Measurements from ENCODE around the gene AGAP1. TPM values are rescaled to one million over a fixed set of nuclear protein-coding genes. Genes with fewer than 3 reads are reported as not detected.

The AGAP1 gene
- total RNA-seq, 4 donors from 2014 or later = 33.7 to 39.9 (median 35.6) TPM

- 88% methylated on average over 6 of the region's 6 CpGs for WGBS, 2 donors
Observed at GRCh38 chr2:235966396-235966795, 472.6 kb downstream of the AGAP1 start.

GRCh38 chr2:235966932-235967757 is 473.3 kb downstream of the AGAP1 start:
- no peak for TF ChIP-seq POLR2A (IDR thresholded peaks at IDR 0.05)
- no peaks in the 10 kb centered on the region for H3K4me1 ChIP-seq
- 93 to 94% methylated on average over 26 of the region's 26 CpGs for WGBS, 2 donors
- no peak for DNase-seq (ENCODE audit: low spot score in 2 of 2)
- H3K27me3 ChIP-seq = no peaks in the 10 kb centered on the region
- no peak overlapping the region for H3K27ac ChIP-seq
- no peak overlapping the region for H3K4me3 ChIP-seq
- peaks cover 0 to 48% (median 0%) of the 10 kb centered on the region in 3 donors for H3K36me3 ChIP-seq
- H3K9me3 ChIP-seq = no peaks in the 10 kb centered on the region

More at GRCh38 chr2:235966396-235966795, 472.6 kb downstream of the AGAP1 start:
- Histone ChIP-seq H3K4me1 (no peaks in the 10 kb centered on the region), H3K9me3 (no peaks in the 10 kb centered on the region), H3K36me3 (peaks cover 0 to 43% (median 0%) of the 10 kb centered on the region in 3 donors), H3K4me3 (no peak overlapping the region), H3K27me3 (no peaks in the 10 kb centered on the region), H3K27ac (no peak overlapping the region)
- DNase-seq (ENCODE audit: low spot score in 2 of 2) = no peak
- no peak for TF ChIP-seq EP300 (IDR thresholded peaks at IDR 0.05)
- TF ChIP-seq POLR2A (IDR thresholded peaks at IDR 0.05) = no peak
- TF ChIP-seq, protein P1, sequence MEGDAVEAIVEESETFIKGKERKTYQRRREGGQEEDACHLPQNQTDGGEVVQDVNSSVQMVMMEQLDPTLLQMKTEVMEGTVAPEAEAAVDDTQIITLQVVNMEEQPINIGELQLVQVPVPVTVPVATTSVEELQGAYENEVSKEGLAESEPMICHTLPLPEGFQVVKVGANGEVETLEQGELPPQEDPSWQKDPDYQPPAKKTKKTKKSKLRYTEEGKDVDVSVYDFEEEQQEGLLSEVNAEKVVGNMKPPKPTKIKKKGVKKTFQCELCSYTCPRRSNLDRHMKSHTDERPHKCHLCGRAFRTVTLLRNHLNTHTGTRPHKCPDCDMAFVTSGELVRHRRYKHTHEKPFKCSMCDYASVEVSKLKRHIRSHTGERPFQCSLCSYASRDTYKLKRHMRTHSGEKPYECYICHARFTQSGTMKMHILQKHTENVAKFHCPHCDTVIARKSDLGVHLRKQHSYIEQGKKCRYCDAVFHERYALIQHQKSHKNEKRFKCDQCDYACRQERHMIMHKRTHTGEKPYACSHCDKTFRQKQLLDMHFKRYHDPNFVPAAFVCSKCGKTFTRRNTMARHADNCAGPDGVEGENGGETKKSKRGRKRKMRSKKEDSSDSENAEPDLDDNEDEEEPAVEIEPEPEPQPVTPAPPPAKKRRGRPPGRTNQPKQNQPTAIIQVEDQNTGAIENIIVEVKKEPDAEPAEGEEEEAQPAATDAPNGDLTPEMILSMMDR (IDR thresholded peaks at IDR 0.05) = no peak

DNA sequence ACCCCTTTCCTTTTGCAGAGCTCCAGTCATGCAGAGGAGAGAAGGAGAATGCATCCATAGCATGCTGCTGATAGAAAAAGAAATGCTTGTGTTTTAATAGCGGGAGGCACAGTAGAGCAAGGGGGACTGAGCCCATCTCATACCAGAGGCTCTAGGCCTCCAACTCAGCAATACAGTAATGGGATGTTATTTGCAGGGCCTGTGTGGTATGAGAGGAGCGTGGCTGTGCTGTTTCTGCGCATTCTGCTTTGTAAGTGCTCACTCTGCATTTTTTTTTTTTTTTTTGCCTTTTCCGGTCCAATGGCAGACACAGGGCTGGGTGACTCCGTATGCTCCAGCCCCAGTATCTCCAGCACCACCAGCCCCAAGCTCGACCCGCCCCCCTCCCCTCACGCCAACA is 474.3 kb downstream of the AGAP1 start:
- Histone ChIP-seq H3K9me3 (no peaks in the 10 kb centered on the region), H3K4me3 (no peak overlapping the region), H3K4me1 (no peaks in the 10 kb centered on the region), H3K36me3 (peaks cover 0 to 58% (median 0%) of the 10 kb centered on the region in 3 donors), H3K27me3 (no peaks in the 10 kb centered on the region), H3K27ac (no peak overlapping the region)
- WGBS, 2 donors = 93 to 94% methylated on average over 8 of the region's 8 CpGs
- TF ChIP-seq POLR2A (IDR thresholded peaks at IDR 0.05) (no peak), EP300 (IDR thresholded peaks at IDR 0.05) (no peak)
- TF ChIP-seq, protein P1 (IDR thresholded peaks at IDR 0.05) = no peak
- DNase-seq (ENCODE audit: low spot score in 2 of 2) = no peak

- peaks cover 0 to 60% (median 0%) of the 10 kb centered on the region in 3 donors for H3K36me3 ChIP-seq
- TF ChIP-seq, protein P1 (IDR thresholded peaks at IDR 0.05) = no peak
- TF ChIP-seq EP300 (IDR thresholded peaks at IDR 0.05) (no peak), POLR2A (IDR thresholded peaks at IDR 0.05) (no peak)
- no peak overlapping the region for H3K4me3 ChIP-seq
- H3K9me3 ChIP-seq = no peaks in the 10 kb centered on the region
- no peaks in the 10 kb centered on the region for H3K4me1 ChIP-seq
- DNase-seq (ENCODE audit: low spot score in 2 of 2) = no peak
- H3K27me3 ChIP-seq = no peaks in the 10 kb centered on the region
- no peak overlapping the region for H3K27ac ChIP-seq
- WGBS, 2 donors = 94% methylated on average over 18 of the region's 18 CpGs
Observed at GRCh38 chr2:235968616-235969324, 474.9 kb downstream of the AGAP1 start.

DNA sequence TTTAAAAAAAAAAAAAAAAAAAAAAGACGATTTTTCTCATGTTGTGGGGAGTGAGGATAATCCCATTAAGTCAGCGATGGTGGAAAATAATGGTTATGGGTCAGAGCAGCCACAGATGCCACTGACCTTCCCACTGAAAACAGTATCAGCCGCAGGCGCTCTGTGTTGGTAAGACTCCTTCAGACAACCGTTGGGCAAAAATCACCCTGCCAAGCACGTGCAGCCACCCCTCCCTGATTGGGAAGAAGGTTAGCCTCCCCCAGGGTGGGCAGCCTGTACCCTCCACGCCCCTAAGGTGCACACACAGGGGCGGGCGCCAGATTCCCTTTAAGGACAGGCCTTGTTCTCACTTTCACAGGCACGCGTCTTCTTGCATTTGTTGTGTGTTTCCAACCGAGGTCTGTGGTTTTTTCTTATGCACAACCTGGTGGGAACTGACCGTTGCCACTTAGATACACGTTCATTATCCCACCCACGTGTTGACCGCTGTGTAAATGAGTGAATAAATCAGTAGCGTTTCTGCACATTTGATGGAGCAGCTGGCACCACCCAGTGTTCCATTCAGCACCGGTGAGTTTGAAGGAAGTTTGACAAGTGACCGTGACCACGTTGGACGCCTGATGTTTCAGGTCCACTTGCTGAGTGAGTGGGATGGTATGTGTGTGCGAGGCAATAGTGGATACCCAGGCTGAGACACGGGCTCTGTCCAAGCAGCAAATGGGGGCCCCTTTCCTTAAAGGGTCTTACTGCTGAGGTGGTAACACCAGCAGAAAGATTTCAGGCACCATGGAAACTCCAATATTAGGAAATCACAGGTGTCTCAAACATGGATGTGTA is 476.6 kb downstream of the AGAP1 start:
- WGBS, 2 donors = 91 to 95% methylated on average over 22 to 23 of the region's 23 CpGs
- peaks cover 0 to 64% (median 0%) of the 10 kb centered on the region in 3 donors for H3K36me3 ChIP-seq
- no peaks in the 10 kb centered on the region for H3K4me1 ChIP-seq
- H3K27me3 ChIP-seq = no peaks in the 10 kb centered on the region
- TF ChIP-seq EP300 (IDR thresholded peaks at IDR 0.05) (no peak), POLR2A (IDR thresholded peaks at IDR 0.05) (no peak)
- TF ChIP-seq, protein P1 (IDR thresholded peaks at IDR 0.05) = no peak
- H3K9me3 ChIP-seq = no peaks in the 10 kb centered on the region
- no peak overlapping the region for H3K27ac ChIP-seq
- DNase-seq (ENCODE audit: low spot score in 2 of 2) = no peak
- no peak overlapping the region for H3K4me3 ChIP-seq
